ENCODE results near the gene NCK1. TPM values are rescaled to one million over a fixed set of nuclear protein-coding genes. Genes with fewer than 3 reads are reported as not detected.
"Not testable (repeated sequence)": the region's sequence is repeated elsewhere in the genome, so short reads cannot be mapped to it uniquely, and the experiment has no call there.

Gene NCK1
- total RNA-seq, 1 experiment from 2014 or later, result 25.6 TPM

- TF ChIP-seq REST (IDR thresholded peaks at IDR 0.05; ENCODE audit: low read depth), result no peak
- TF ChIP-seq ZFX (IDR thresholded peaks at IDR 0.05), result no peak
- no peak for TF ChIP-seq SP1 (IDR thresholded peaks at IDR 0.05; ENCODE audit: low read depth)
- TF ChIP-seq, protein P1, sequence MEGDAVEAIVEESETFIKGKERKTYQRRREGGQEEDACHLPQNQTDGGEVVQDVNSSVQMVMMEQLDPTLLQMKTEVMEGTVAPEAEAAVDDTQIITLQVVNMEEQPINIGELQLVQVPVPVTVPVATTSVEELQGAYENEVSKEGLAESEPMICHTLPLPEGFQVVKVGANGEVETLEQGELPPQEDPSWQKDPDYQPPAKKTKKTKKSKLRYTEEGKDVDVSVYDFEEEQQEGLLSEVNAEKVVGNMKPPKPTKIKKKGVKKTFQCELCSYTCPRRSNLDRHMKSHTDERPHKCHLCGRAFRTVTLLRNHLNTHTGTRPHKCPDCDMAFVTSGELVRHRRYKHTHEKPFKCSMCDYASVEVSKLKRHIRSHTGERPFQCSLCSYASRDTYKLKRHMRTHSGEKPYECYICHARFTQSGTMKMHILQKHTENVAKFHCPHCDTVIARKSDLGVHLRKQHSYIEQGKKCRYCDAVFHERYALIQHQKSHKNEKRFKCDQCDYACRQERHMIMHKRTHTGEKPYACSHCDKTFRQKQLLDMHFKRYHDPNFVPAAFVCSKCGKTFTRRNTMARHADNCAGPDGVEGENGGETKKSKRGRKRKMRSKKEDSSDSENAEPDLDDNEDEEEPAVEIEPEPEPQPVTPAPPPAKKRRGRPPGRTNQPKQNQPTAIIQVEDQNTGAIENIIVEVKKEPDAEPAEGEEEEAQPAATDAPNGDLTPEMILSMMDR (IDR thresholded peaks at IDR 0.05 in 2 of 3, conservative IDR thresholded peaks at IDR 0.05 in 1 of 3; ENCODE audit: borderline replicate concordance in 1 of 3, insufficient read depth in 1 of 3, low read depth in 2 of 3, low read length in 2 of 3), result no peak
These were observed 100.9 kb downstream of the NCK1 start (continued) for GRCh38 chr3:136962927-136963326.

DNA sequence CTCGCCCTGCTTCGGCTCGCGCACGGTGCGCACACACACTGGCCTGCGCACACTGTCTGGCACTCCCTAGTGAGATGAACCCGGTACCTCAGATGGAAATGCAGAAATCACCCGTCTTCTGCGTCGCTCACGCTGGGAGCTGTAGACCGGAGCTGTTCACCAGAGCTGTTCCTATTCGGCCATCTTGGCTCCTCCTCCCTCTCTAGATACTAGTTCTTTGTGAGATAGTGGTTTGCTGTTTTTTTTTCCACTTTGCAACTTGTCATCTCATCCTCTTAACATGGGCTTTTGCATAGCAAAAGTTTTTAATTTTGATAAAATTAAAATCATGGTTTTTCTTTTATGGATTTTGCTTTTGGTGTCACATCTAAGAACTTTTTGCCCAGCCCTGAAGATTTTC, 107.5 kb downstream of the NCK1 start:
- H3K9ac ChIP-seq (ENCODE audit: low read length); H3K4me3 ChIP-seq (replicated peaks in 1 of 2; ENCODE audit: low read depth in 1 of 2, low read length in 2 of 2); CTCF ChIA-PET; H3K36me3 ChIP-seq (ENCODE audit: control insufficient read depth in 1 of 2, insufficient read depth in 2 of 2, low read length in 2 of 2); POLR2A ChIA-PET; H2AFZ ChIP-seq (ENCODE audit: low read depth, low read length, poor library complexity, severe bottlenecking); H4K20me1 ChIP-seq (ENCODE audit: insufficient read depth); H3K4me1 ChIP-seq (ENCODE audit: control insufficient read depth in 1 of 2, insufficient read depth in 2 of 2, low read length in 2 of 2); DNase-seq (ENCODE audit: low read depth, low spot score); H3K79me2 ChIP-seq (ENCODE audit: insufficient read depth, low read length); ATAC-seq; RAD21 ChIA-PET (ENCODE audit: low non-redundant PET in 1 of 2, low total read pairs in 2 of 2, uncharacterized antibody in 2 of 2, unreplicated experiment in 2 of 2); BruUV-seq (replicated peaks); H3K9me2 ChIP-seq (ENCODE audit: insufficient read depth); intact Hi-C loops (cut with micrococcal nuclease); H3K9me3 ChIP-seq (ENCODE audit: control insufficient read depth in 1 of 2, insufficient read depth in 1 of 2, low read depth in 1 of 2, low read length in 2 of 2); H3K27me3 ChIP-seq (ENCODE audit: insufficient read depth, low read length); H3K27ac ChIP-seq (ENCODE audit: low read depth, low read length); H3K4me2 ChIP-seq (ENCODE audit: low read length): not testable (repeated sequence)
